Measurements from ENCODE around the gene LRMDA.

DNA sequence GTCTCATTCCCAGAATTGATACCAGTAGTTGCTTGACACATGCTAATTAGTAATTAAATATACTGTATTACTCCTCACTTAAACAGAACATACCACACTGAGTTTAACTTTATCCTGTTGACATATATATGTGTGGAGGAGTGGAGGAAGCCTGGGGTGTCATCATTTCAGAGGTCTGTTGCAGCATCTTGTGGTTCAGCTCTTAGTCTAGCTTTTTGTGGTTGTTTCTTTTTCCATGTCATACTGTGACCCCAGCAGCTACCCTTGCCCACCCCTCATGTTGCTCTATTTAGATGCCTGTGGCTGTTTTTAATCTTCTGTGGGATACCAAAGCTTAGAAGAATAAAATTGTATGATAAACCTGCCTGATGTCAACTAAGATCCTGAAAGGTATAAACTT is 875.4 kb downstream of the LRMDA start:
- TF ChIP-seq, protein P1, sequence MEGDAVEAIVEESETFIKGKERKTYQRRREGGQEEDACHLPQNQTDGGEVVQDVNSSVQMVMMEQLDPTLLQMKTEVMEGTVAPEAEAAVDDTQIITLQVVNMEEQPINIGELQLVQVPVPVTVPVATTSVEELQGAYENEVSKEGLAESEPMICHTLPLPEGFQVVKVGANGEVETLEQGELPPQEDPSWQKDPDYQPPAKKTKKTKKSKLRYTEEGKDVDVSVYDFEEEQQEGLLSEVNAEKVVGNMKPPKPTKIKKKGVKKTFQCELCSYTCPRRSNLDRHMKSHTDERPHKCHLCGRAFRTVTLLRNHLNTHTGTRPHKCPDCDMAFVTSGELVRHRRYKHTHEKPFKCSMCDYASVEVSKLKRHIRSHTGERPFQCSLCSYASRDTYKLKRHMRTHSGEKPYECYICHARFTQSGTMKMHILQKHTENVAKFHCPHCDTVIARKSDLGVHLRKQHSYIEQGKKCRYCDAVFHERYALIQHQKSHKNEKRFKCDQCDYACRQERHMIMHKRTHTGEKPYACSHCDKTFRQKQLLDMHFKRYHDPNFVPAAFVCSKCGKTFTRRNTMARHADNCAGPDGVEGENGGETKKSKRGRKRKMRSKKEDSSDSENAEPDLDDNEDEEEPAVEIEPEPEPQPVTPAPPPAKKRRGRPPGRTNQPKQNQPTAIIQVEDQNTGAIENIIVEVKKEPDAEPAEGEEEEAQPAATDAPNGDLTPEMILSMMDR (IDR thresholded peaks at IDR 0.05): no peak
- TF ChIP-seq EZH2 (IDR thresholded peaks at IDR 0.05; ENCODE audit: borderline replicate concordance, insufficient read depth, low read depth, low read length, poor library complexity, severe bottlenecking): no peak
